Effector memory CD4-positive, alpha-beta T cell (primary cell): ENCODE results near the gene CRYGA.

Experiments used
- DNase-seq, 3 donors: peaks; one replicate each; pipeline ENCODE4 v3.0.0-alpha.2; 2020
- H3K27ac ChIP-seq: 2 replicates; pipeline ENCODE4 v1.7.0; 2013; ENCODE audit warnings: mild to moderate bottlenecking, low read length, moderate library complexity; ENCODE audit not compliant: insufficient read depth, poor library complexity, severe bottlenecking
- H3K27me3 ChIP-seq: replicated peaks from 2 replicates; pipeline ENCODE4 v1.7.0; 2013; ENCODE audit warnings: mild to moderate bottlenecking, low read length; ENCODE audit not compliant: insufficient read depth, control insufficient read depth, poor library complexity, severe bottlenecking
- H3K36me3 ChIP-seq: 2 replicates; pipeline ENCODE4 v1.7.0; 2013; ENCODE audit warnings: mild to moderate bottlenecking, low read length, moderate library complexity; ENCODE audit not compliant: control insufficient read depth, insufficient read depth
- H3K4me1 ChIP-seq: 2 replicates; pipeline ENCODE4 v1.7.0; 2013; ENCODE audit warnings: low read length, mild to moderate bottlenecking; ENCODE audit not compliant: control insufficient read depth, insufficient read depth, poor library complexity, severe bottlenecking
- H3K4me3 ChIP-seq: 2 replicates; pipeline ENCODE4 v1.7.0; 2013; ENCODE audit warnings: low read length, low read depth, mild to moderate bottlenecking; ENCODE audit not compliant: insufficient read depth, poor library complexity, severe bottlenecking
- H3K9me3 ChIP-seq: 2 replicates; pipeline ENCODE4 v1.7.0; 2013; ENCODE audit warnings: mild to moderate bottlenecking, low read length, moderate library complexity; ENCODE audit not compliant: control insufficient read depth

CRYGA gene

GRCh38 chr2:208186893-208187292 lies 23.5 kb upstream of the CRYGA start:
- H3K27ac ChIP-seq, result no peak overlapping the region
- no peaks in the 10 kb centered on the region for H3K36me3 ChIP-seq
- no peaks in the 10 kb centered on the region for H3K27me3 ChIP-seq
- no peak for DNase-seq
- H3K4me1 ChIP-seq, result no peaks in the 10 kb centered on the region
- no peak overlapping the region for H3K4me3 ChIP-seq
- no peaks in the 10 kb centered on the region for H3K9me3 ChIP-seq

- Histone ChIP-seq H3K27me3 (no peaks in the 10 kb centered on the region), H3K4me3 (no peak overlapping the region), H3K27ac (no peak overlapping the region), H3K9me3 (no peaks in the 10 kb centered on the region), H3K4me1 (no peaks in the 10 kb centered on the region), H3K36me3 (no peaks in the 10 kb centered on the region)
- no peak for DNase-seq
These were observed 23.1 kb upstream of the CRYGA start for GRCh38 chr2:208186465-208186864.

GRCh38 chr2:208183972-208184705 lies 20.8 kb upstream of the CRYGA start:
- no peak for DNase-seq
- Histone ChIP-seq H3K36me3 (no peaks in the 10 kb centered on the region), H3K9me3 (no peaks in the 10 kb centered on the region), H3K4me1 (no peaks in the 10 kb centered on the region), H3K27ac (no peak overlapping the region), H3K27me3 (no peaks in the 10 kb centered on the region), H3K4me3 (no peak overlapping the region)

GRCh38 chr2:208183526-208183925 lies 20.1 kb upstream of the CRYGA start:
- no peak for DNase-seq
- no peaks in the 10 kb centered on the region for H3K4me1 ChIP-seq
- H3K4me3 ChIP-seq, result no peak overlapping the region
- H3K9me3 ChIP-seq, result no peaks in the 10 kb centered on the region
- H3K27ac ChIP-seq, result no peak overlapping the region
- H3K27me3 ChIP-seq, result no peaks in the 10 kb centered on the region
- no peaks in the 10 kb centered on the region for H3K36me3 ChIP-seq

- no peaks in the 10 kb centered on the region for H3K9me3 ChIP-seq
- no peaks in the 10 kb centered on the region for H3K4me1 ChIP-seq
- H3K27ac ChIP-seq, result no peak overlapping the region
- no peaks in the 10 kb centered on the region for H3K36me3 ChIP-seq
- no peak for DNase-seq
- H3K4me3 ChIP-seq, result no peak overlapping the region
- H3K27me3 ChIP-seq, result no peaks in the 10 kb centered on the region
These were observed 19.4 kb upstream of the CRYGA start for GRCh38 chr2:208182835-208183234.

GRCh38 chr2:208179028-208179609 lies 15.7 kb upstream of the CRYGA start:
- Histone ChIP-seq H3K36me3 (no peaks in the 10 kb centered on the region), H3K27me3 (no peaks in the 10 kb centered on the region)

GRCh38 chr2:208175840-208176153 lies 12.4 kb upstream of the CRYGA start:
- no peak for DNase-seq

More at GRCh38 chr2:208179028-208179609, 15.7 kb upstream of the CRYGA start:
- Histone ChIP-seq H3K4me3 (no peak overlapping the region), H3K4me1 (no peaks in the 10 kb centered on the region), H3K9me3 (no peaks in the 10 kb centered on the region), H3K27ac (no peak overlapping the region)
- no peak for DNase-seq

GRCh38 chr2:208175069-208175839 lies 11.9 kb upstream of the CRYGA start:
- DNase-seq, result peak; percentile 6 to 20 (median 12)
- no peaks in the 10 kb centered on the region for H3K36me3 ChIP-seq
- H3K27ac ChIP-seq, result no peak overlapping the region

More at GRCh38 chr2:208175840-208176153, 12.4 kb upstream of the CRYGA start:
- H3K27me3 ChIP-seq, result no peaks in the 10 kb centered on the region
- no peaks in the 10 kb centered on the region for H3K36me3 ChIP-seq
- no peaks in the 10 kb centered on the region for H3K9me3 ChIP-seq
- H3K4me1 ChIP-seq, result no peaks in the 10 kb centered on the region
- H3K4me3 ChIP-seq, result no peak overlapping the region
- no peak overlapping the region for H3K27ac ChIP-seq

GRCh38 chr2:208174144-208174543 lies 10.8 kb upstream of the CRYGA start:
- H3K4me1 ChIP-seq, result no peaks in the 10 kb centered on the region
- no peak for DNase-seq

More at GRCh38 chr2:208175069-208175839, 11.9 kb upstream of the CRYGA start:
- H3K27me3 ChIP-seq, result no peaks in the 10 kb centered on the region
- H3K4me3 ChIP-seq, result no peak overlapping the region
- H3K4me1 ChIP-seq, result no peaks in the 10 kb centered on the region
- no peaks in the 10 kb centered on the region for H3K9me3 ChIP-seq

GRCh38 chr2:208172125-208172524 lies 8.7 kb upstream of the CRYGA start:
- Histone ChIP-seq H3K4me1 (no peaks in the 10 kb centered on the region), H3K27me3 (no peaks in the 10 kb centered on the region), H3K27ac (no peak overlapping the region), H3K9me3 (no peaks in the 10 kb centered on the region), H3K4me3 (no peak overlapping the region), H3K36me3 (no peaks in the 10 kb centered on the region)
- no peak for DNase-seq

More at GRCh38 chr2:208174144-208174543, 10.8 kb upstream of the CRYGA start:
- Histone ChIP-seq H3K27ac (no peak overlapping the region), H3K4me3 (no peak overlapping the region), H3K9me3 (no peaks in the 10 kb centered on the region), H3K36me3 (no peaks in the 10 kb centered on the region), H3K27me3 (no peaks in the 10 kb centered on the region)
